PC-3 (cell line): ENCODE measurements around the gene RCE1. TPM values are rescaled to one million over a fixed set of nuclear protein-coding genes. Genes with fewer than 3 reads are reported as not detected.
A peak's percentile ranks its signal among the peaks of the same experiment; 100 is the strongest.

ENCODE experiments used
- ATAC-seq: fragments of 200-7000 bp; cut with Tn5 transposase; 2 replicates; pipeline ENCODE4 v1.9.1; 2020; ENCODE audit warnings: mild to moderate bottlenecking, moderate library complexity
- BruUV-seq: library from RNA; stranded (reverse); fragments of 400-500 nt; replicated peaks from 2 replicates; lab custom pipeline; 2021; lab: Mats Ljungman, UMichigan
- CTCF ChIA-PET: fragments of 300-600 bp; sonication (Branson Sonifier 250); formaldehyde crosslinking; loops from one replicate; lab custom pipeline; 2022; ENCODE audit warnings: antibody characterized with exemption; lab: Charles Lee
- POLR2A ChIA-PET: fragments of 300-600 bp; sonication (Branson Sonifier 250); formaldehyde crosslinking; loops from one replicate; lab custom pipeline; 2022; ENCODE audit warnings: antibody characterized with exemption; ENCODE audit not compliant: unreplicated experiment; lab: Charles Lee
- DNase-seq: peaks from one replicate; pipeline ENCODE4 v3.0.0-alpha.2; 2015
- H2AFZ ChIP-seq: fragments of 300-600 bp; sonication (generic); 2 replicates; pipeline ENCODE4 v1.6.0; 2016; ENCODE audit warnings: antibody characterized with exemption, low read length
- H3F3A ChIP-seq: fragments of 300-600 bp; sonication (generic); one replicate; pipeline ENCODE4 v1.6.0; 2017; ENCODE audit warnings: antibody characterized with exemption, low read length, control low read depth, mild to moderate bottlenecking; ENCODE audit not compliant: unreplicated experiment
- H3K27ac ChIP-seq: fragments of 300-600 bp; sonication (generic); 2 replicates; pipeline ENCODE4 v1.5.1; 2016; ENCODE audit warnings: mild to moderate bottlenecking, low read length
- H3K27me3 ChIP-seq: fragments of 300-600 bp; sonication (generic); 2 replicates; pipeline ENCODE4 v1.6.1; 2016; ENCODE audit warnings: low read length, mixed read lengths
- H3K36me3 ChIP-seq: fragments of 300-600 bp; sonication (generic); 2 replicates; pipeline ENCODE4 v1.6.1; 2016; ENCODE audit warnings: low read depth, mixed run types, low read length, mixed read lengths
- H3K4me1 ChIP-seq: fragments of 300-600 bp; sonication (generic); 2 replicates; pipeline ENCODE4 v1.5.1; 2016; ENCODE audit warnings: low read length; ENCODE audit not compliant: insufficient read depth
- H3K4me2 ChIP-seq: fragments of 300-600 bp; sonication (generic); 2 replicates; pipeline ENCODE4 v1.6.0; 2016; ENCODE audit warnings: low read length
- H3K4me3 ChIP-seq: fragments of 300-600 bp; sonication (generic); 2 replicates; pipeline ENCODE4 v1.5.1; 2016; ENCODE audit warnings: mild to moderate bottlenecking, low read length, mixed read lengths
- H3K79me2 ChIP-seq: fragments of 300-600 bp; sonication (generic); 2 replicates; pipeline ENCODE4 v1.6.1; 2017; ENCODE audit warnings: low read length, mixed read lengths
- H3K9ac ChIP-seq: fragments of 300-600 bp; sonication (generic); 2 replicates; pipeline ENCODE4 v1.6.0; 2016; ENCODE audit warnings: mild to moderate bottlenecking, low read length
- H3K9me2 ChIP-seq: fragments of 300-600 bp; sonication (generic); replicated peaks from 2 replicates; pipeline ENCODE4 v1.6.1; 2016; ENCODE audit warnings: mixed run types, low read length, mixed read lengths
- H3K9me3 ChIP-seq: fragments of 300-600 bp; sonication (generic); 2 replicates; pipeline ENCODE4 v1.6.1; 2016; ENCODE audit warnings: low read length, mixed read lengths
- H4K20me1 ChIP-seq: fragments of 300-600 bp; sonication (generic); 2 replicates; pipeline ENCODE4 v1.6.1; 2016; ENCODE audit warnings: low read length, mixed read lengths
- CTCF ChIP-seq: fragments of 300-600 bp; sonication (generic); conservative IDR thresholded peaks from 2 replicates; pipeline ENCODE4 v1.5.1; 2017; ENCODE audit warnings: antibody characterized with exemption, low read depth, mild to moderate bottlenecking, low read length
- EZH2 ChIP-seq: fragments of 300-600 bp; sonication (generic); IDR thresholded peaks from one replicate; pipeline ENCODE4 v1.6.1; 2017; ENCODE audit warnings: antibody characterized with exemption, mild to moderate bottlenecking, low read length; ENCODE audit not compliant: unreplicated experiment
- EZH2phosphoT487 ChIP-seq: fragments of 300-600 bp; sonication (generic); IDR thresholded peaks from 2 replicates; pipeline ENCODE4 v1.6.1; 2018; ENCODE audit warnings: mild to moderate bottlenecking, antibody characterized with exemption, low read length, borderline replicate concordance
- intact Hi-C: fragments of 100-400 bp; cut with micrococcal nuclease; formaldehyde crosslinking; loops from 2 replicates; pipeline ENCODE4 v1.9.0; 2023
- total RNA-seq: library from RNA; depleted of rRNA; stranded (reverse); fragments of >200 nt; gene quantifications from 2 replicates; pipeline ENCODE4 v1.2.3, GENCODE V29; 2014

The RCE1 gene
- total RNA-seq, 1 experiment from 2014 or later: 70.4 TPM

DNA sequence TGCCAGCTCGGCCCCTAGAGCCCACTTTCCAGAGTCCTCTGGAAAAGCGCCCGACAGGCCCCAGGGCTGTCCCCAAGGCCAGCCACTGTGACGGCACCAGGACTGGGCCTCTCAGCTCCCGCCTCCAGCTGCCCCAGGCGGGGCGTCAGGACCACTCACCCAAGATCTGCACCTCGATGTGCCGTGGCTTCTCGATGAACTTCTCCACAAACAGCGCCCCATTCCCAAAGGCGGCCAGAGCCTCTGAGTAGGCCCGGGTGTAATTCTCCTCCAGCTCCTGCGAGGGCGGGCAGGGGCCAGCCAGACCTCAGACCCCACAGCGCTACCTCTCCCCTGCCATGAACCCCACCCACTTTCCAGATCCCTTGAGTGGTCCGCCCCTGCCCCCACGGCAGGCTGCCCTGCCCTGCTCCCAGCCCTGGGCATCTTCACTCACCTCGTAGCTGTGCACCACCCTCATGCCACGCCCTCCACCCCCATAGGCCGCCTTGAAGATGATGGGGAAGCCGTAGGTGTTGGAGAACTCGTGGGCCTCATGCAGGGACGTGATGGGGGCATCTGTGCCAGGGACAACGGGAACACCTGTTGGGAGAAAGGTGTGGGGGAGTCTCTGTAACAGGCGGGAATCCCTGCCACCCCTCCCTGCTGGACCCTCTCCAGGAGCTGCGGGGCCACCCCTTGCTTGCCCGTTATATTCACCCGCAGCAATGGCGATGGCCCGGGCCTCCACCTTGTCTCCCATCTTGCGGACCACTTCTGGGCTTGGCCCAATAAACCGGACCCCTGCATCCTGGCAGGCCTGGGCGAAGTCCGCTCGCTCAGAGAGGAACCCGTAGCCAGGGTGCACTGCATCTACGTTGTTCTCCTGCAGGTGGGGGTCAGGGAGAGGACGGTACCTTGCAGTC lies 27.6 kb downstream of the RCE1 start:
- no peaks in the 10 kb centered on the region for H3K9me3 ChIP-seq
- ATAC-seq (no peak), DNase-seq (no peak)
- no peak overlapping the region for H3K4me2 ChIP-seq
- H3K27ac ChIP-seq: no peak overlapping the region
- H3K79me2 ChIP-seq: no peaks in the 10 kb centered on the region
- CTCF ChIA-PET: interaction anchor here (0.5 kb wide), 1 partner anchor 41 kb away, joined by 9 read pairs; no protein-coding TSS in a partner anchor
- no peak overlapping the region for H2AFZ ChIP-seq
- no peak overlapping the region for H3K4me3 ChIP-seq
- intact Hi-C loops: no loop called here
- peaks cover 7% of the 10 kb centered on the region for H3K4me1 ChIP-seq
- no peaks in the 10 kb centered on the region for H3K36me3 ChIP-seq
- TSS peak; percentile 58 for BruUV-seq
- no peaks in the 10 kb centered on the region for H3F3A ChIP-seq
- no peaks in the 10 kb centered on the region for H3K9me2 ChIP-seq
- H4K20me1 ChIP-seq: no peaks in the 10 kb centered on the region
- no peak overlapping the region for H3K9ac ChIP-seq
- POLR2A ChIA-PET: no interaction called here
- H3K27me3 ChIP-seq: no peaks in the 10 kb centered on the region
- TF ChIP-seq EZH2phosphoT487 (no peak), CTCF (no peak), EZH2 (no peak)

- CTCF ChIA-PET: no interaction called here
- H3K9ac ChIP-seq: no peak overlapping the region
Measured at GRCh38 chr11:66871521-66871901, 28.3 kb downstream of the RCE1 start.

More at GRCh38 chr11:66871521-66871901, 28.3 kb downstream of the RCE1 start:
- Histone ChIP-seq H3K4me2 (no peak overlapping the region), H3K9me2 (no peaks in the 10 kb centered on the region), H2AFZ (no peak overlapping the region), H3K27ac (no peak overlapping the region), H3F3A (no peaks in the 10 kb centered on the region), H4K20me1 (no peaks in the 10 kb centered on the region), H3K4me1 (peaks cover 7% of the 10 kb centered on the region), H3K9me3 (no peaks in the 10 kb centered on the region), H3K27me3 (no peaks in the 10 kb centered on the region), H3K36me3 (no peaks in the 10 kb centered on the region), H3K79me2 (no peaks in the 10 kb centered on the region), H3K4me3 (no peak overlapping the region)
- POLR2A ChIA-PET: no interaction called here
- no TSS peak for BruUV-seq
- intact Hi-C loops: no loop called here
- TF ChIP-seq EZH2phosphoT487 (no peak), CTCF (no peak), EZH2 (no peak)
- ATAC-seq (no peak), DNase-seq (no peak)
